Upper lobe of right lung (tissue), 1 donor: ENCODE results near the gene NKD1. TPM values are rescaled to one million over a fixed set of nuclear protein-coding genes. Genes with fewer than 3 reads are reported as not detected.
A peak's percentile ranks its signal among the peaks of the same experiment; 100 is the strongest.

Experiments used
- ATAC-seq: fragments of 200-7000 bp; cut with Tn5 transposase; one replicate; pipeline ENCODE4 v1.9.1; 2020; ENCODE audit warnings: mild to moderate bottlenecking, moderate library complexity
- DNase-seq: peaks from one replicate; pipeline ENCODE4 v3.0.0-alpha.2; 2020
- H3K27ac ChIP-seq: fragments of 200-600 bp; one replicate; pipeline ENCODE4 v1.8.0; 2022
- H3K27me3 ChIP-seq: fragments of 200-600 bp; one replicate; pipeline ENCODE4 v1.8.0; 2022; ENCODE audit warnings: mild to moderate bottlenecking
- H3K36me3 ChIP-seq: fragments of 200-600 bp; one replicate; pipeline ENCODE4 v1.8.0; 2022
- H3K4me1 ChIP-seq: fragments of 200-600 bp; one replicate; pipeline ENCODE4 v1.8.0; 2022
- H3K4me3 ChIP-seq: fragments of 200-600 bp; one replicate; pipeline ENCODE4 v1.8.0; 2022; ENCODE audit warnings: mild to moderate bottlenecking
- H3K9me3 ChIP-seq: fragments of 200-600 bp; one replicate; pipeline ENCODE4 v1.8.0; 2022
- CTCF ChIP-seq: fragments of 200-600 bp; IDR thresholded peaks from one replicate; pipeline ENCODE4 v1.8.0; 2022; ENCODE audit warnings: antibody characterized with exemption
- intact Hi-C: fragments of 100-400 bp; cut with DNase I; formaldehyde crosslinking; loops from one replicate; pipeline ENCODE4 v1.11.0; 2022
- total RNA-seq: library from RNA; stranded (reverse); fragmentation: NEBNext Ultra II Directional; extraction: Animal tissue kit (Norgen Biotek cat#: 25700); gene quantifications from one replicate; pipeline ENCODE4 v1.2.1, GENCODE V29; 2021
- donor health status: DM: no; HTN: yes; CAD: no; lungs with severe emphysema.

NKD1 gene
- total RNA-seq, 1 donor from 2014 or later = 47.2 TPM

DNA sequence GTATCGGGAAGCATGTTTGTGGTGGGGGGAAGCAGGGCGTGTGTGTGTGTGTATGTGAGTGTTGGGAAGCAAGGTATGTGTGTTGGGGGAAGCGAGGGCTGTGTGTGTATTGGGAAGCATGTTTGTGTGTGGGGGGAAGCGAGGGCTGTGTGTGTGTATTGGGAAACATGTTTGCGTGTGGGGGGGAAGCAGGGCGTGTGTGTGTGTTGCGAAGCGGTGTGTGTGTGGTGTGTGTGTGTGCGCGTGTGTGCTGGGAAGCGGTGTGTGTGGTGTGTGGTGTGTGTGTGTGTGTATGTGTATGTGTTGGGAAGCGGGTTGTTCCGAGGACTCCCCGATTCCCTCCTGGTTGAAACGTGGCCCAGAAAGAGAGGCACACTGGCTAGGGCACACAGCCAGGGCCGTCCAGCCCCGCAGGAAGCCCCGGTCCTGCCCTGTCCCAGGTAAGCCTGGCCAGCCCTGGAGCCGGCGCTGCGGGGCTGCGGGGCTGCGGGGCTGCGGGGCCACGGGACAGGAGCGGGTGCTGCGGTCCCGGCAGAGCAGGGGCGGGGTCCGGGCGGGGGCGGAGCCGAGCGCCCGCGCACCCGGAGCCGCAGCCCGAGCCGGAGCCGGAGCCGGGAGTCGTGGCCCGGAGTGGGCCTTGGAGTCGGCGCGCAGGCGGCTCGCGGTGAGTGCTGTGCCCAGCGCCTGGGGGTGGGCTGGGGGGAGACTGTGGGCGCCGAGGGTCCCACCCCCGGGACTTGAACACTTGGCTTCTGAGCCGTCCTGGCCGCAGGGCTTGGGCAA is 145.0 kb downstream of the NKD1 start, which contains the start of gene NOD2:
Gene NOD2 (plus strand): TSS at position 608 of the 783 bp plus-strand sequence. CDS start 5,890 bp downstream, outside the sequence.
- H3K4me1 ChIP-seq = peaks cover 33% of the 10 kb centered on the region
- no peaks in the 10 kb centered on the region for H3K27me3 ChIP-seq
- no peak within 1 kb of the TSS for H3K27ac ChIP-seq
- H3K4me3 ChIP-seq = peak within 1 kb of the TSS; percentile 48
- DNase-seq (no peak), ATAC-seq (peak; percentile 57)
- no peaks in the 10 kb centered on the region for H3K36me3 ChIP-seq
- no peaks in the 10 kb centered on the region for H3K9me3 ChIP-seq
- TF ChIP-seq CTCF = no peak
- intact Hi-C loops = no loop called here

- no peaks in the 10 kb centered on the region for H3K36me3 ChIP-seq
- TF ChIP-seq CTCF = no peak
- H3K9me3 ChIP-seq = no peaks in the 10 kb centered on the region
- H3K4me1 ChIP-seq = peaks cover 33% of the 10 kb centered on the region
- no peak overlapping the region for H3K27ac ChIP-seq
- intact Hi-C loops = no loop called here
- H3K4me3 ChIP-seq = peak overlapping the region; percentile 48
- DNase-seq = no peak
- H3K27me3 ChIP-seq = no peaks in the 10 kb centered on the region
- no peak for ATAC-seq
Observed at GRCh38 chr16:50694206-50694605, 146.0 kb downstream of the NKD1 start.

- ATAC-seq (peak; percentile 66), DNase-seq (no peak)
- Histone ChIP-seq H3K9me3 (no peaks in the 10 kb centered on the region), H3K27ac (peak overlapping the region; percentile 77), H3K36me3 (no peaks in the 10 kb centered on the region), H3K4me3 (no peak overlapping the region), H3K4me1 (peaks cover 34% of the 10 kb centered on the region), H3K27me3 (no peaks in the 10 kb centered on the region)
- intact Hi-C loops = no loop called here
- TF ChIP-seq CTCF = no peak
Observed at GRCh38 chr16:50695017-50696000, 147.1 kb downstream of the NKD1 start.

DNA sequence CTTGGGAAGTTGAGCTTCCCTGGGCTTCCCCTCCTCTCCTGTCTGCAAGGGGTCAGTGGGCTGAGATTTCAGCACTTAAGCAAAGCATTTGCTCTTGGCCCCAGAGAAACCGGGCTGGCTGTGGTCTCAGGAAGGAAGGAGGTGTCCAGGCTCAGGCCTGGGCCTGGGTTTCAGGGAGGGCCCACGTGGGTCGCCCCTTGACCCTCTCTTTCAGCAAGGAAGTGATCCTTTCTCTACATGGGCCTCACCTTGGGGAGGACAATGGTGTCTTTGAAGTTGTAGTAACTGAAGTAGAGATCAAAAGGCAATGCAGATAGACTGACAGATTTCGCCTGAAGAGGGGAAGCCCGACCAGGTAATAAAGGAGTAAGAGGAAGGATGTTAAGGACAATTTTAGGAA is 147.9 kb downstream of the NKD1 start:
- DNase-seq (no peak), ATAC-seq (no peak)
- H3K9me3 ChIP-seq = no peaks in the 10 kb centered on the region
- H3K36me3 ChIP-seq = no peaks in the 10 kb centered on the region
- no peaks in the 10 kb centered on the region for H3K27me3 ChIP-seq
- H3K4me3 ChIP-seq = no peak overlapping the region
- H3K27ac ChIP-seq = peak overlapping the region; percentile 77
- intact Hi-C loops = no loop called here
- peaks cover 36% of the 10 kb centered on the region for H3K4me1 ChIP-seq
- no peak for TF ChIP-seq CTCF

- peak; percentile 89 for DNase-seq
- peak; percentile 79 for ATAC-seq
- intact Hi-C loops = no loop called here
- no peaks in the 10 kb centered on the region for H3K9me3 ChIP-seq
- peaks cover 36% of the 10 kb centered on the region for H3K4me1 ChIP-seq
- no peaks in the 10 kb centered on the region for H3K27me3 ChIP-seq
- no peak overlapping the region for H3K4me3 ChIP-seq
- no peaks in the 10 kb centered on the region for H3K36me3 ChIP-seq
- H3K27ac ChIP-seq = peak overlapping the region; percentile 77
- TF ChIP-seq CTCF = no peak
Observed at GRCh38 chr16:50696575-50697420, 148.6 kb downstream of the NKD1 start.
